Loucy (cell line): Measurements from ENCODE around the gene SEC11C.

Experiments
- H2AFZ ChIP-seq: fragments of 200-600 bp; sonication (generic); 2 replicates; pipeline ENCODE4 v1.6.0; 2016; ENCODE audit warnings: antibody characterized with exemption, mild to moderate bottlenecking, low read length, moderate library complexity
- H3F3A ChIP-seq: fragments of 200-600 bp; 2 replicates; pipeline ENCODE4 v1.6.0; 2016; ENCODE audit warnings: antibody characterized with exemption, low read depth, mild to moderate bottlenecking
- H3K27me3 ChIP-seq: fragments of 200-600 bp; sonication (generic); 2 replicates; pipeline ENCODE4 v1.6.1; 2014; ENCODE audit warnings: low read length, mild to moderate bottlenecking; ENCODE audit not compliant: insufficient read depth, poor library complexity, severe bottlenecking
- H3K36me3 ChIP-seq: fragments of 200-600 bp; sonication (generic); 2 replicates; pipeline ENCODE4 v1.6.1; 2016; ENCODE audit warnings: low read length; ENCODE audit not compliant: insufficient read depth
- H3K4me1 ChIP-seq: fragments of 200-600 bp; sonication (generic); 2 replicates; pipeline ENCODE4 v1.5.1; 2014; ENCODE audit warnings: low read length, mild to moderate bottlenecking; ENCODE audit not compliant: insufficient read depth, poor library complexity, severe bottlenecking
- H3K4me2 ChIP-seq: fragments of 200-600 bp; sonication (generic); 2 replicates; pipeline ENCODE4 v1.6.0; 2014; ENCODE audit warnings: antibody characterized with exemption, low read length, low read depth, mild to moderate bottlenecking; ENCODE audit not compliant: poor library complexity, severe bottlenecking
- H3K4me3 ChIP-seq: fragments of 200-600 bp; sonication (generic); 2 replicates; pipeline ENCODE4 v1.5.1; 2014; ENCODE audit warnings: low read length, mild to moderate bottlenecking, mixed read lengths; ENCODE audit not compliant: poor library complexity, severe bottlenecking
- H3K79me2 ChIP-seq: fragments of 200-600 bp; sonication (generic); 2 replicates; pipeline ENCODE4 v1.6.1; 2014; ENCODE audit warnings: low read length; ENCODE audit not compliant: insufficient read depth
- H3K9ac ChIP-seq: fragments of 200-600 bp; sonication (generic); 2 replicates; pipeline ENCODE4 v1.6.0; 2014; ENCODE audit warnings: mild to moderate bottlenecking, low read depth, low read length, moderate library complexity; ENCODE audit not compliant: poor library complexity, severe bottlenecking
- H3K9me2 ChIP-seq: fragments of 200-600 bp; sonication (generic); replicated peaks from 2 replicates; pipeline ENCODE4 v1.6.1; 2016; ENCODE audit warnings: low read depth, low read length, mixed read lengths
- H3K9me3 ChIP-seq: fragments of 200-600 bp; sonication (generic); 2 replicates; pipeline ENCODE4 v1.6.1; 2014; ENCODE audit warnings: mild to moderate bottlenecking, antibody characterized with exemption, low read length, low read depth; ENCODE audit not compliant: insufficient read depth
- H4K20me1 ChIP-seq: fragments of 200-600 bp; sonication (generic); 2 replicates; pipeline ENCODE4 v1.6.0; 2014; ENCODE audit warnings: antibody characterized with exemption, low read length, mild to moderate bottlenecking; ENCODE audit not compliant: insufficient read depth, poor library complexity, severe bottlenecking
- CTCF ChIP-seq: fragments of 200-600 bp; sonication (generic); conservative IDR thresholded peaks from 2 replicates; pipeline ENCODE4 v1.5.1; 2014; ENCODE audit warnings: mild to moderate bottlenecking, antibody characterized with exemption, low read length
- EZH2phosphoT487 ChIP-seq: fragments of 200-600 bp; IDR thresholded peaks from 2 replicates; pipeline ENCODE4 v1.6.1; 2018; ENCODE audit warnings: antibody characterized with exemption, mild to moderate bottlenecking, moderate library complexity, borderline replicate concordance

SEC11C gene

DNA sequence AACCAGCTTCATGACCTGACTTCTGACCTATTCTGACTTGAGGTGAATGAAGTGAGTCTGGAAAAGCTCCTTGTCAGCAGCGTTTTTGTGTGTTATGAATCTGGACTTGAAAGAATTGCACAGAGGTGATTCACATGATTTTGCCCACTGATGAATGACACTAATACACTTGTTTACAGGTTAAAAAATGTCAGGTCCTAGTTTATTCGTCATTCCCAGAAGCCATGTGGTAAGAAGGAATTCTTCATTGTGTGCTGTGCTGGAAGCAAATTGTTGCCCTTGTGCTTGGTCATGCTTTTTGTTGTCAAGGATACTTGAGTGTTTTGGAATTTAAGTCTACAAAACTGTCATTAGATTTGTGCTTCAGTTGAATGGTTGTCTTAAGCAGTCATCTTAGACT is 15.5 kb downstream of the SEC11C start:
- H3K36me3 ChIP-seq, result peaks cover 27% of the 10 kb centered on the region; the same call in 1 of the 2 replicates
- H3K27me3 ChIP-seq, result no peaks in the 10 kb centered on the region

GRCh38 chr18:59156316-59156715 is 16.6 kb downstream of the SEC11C start:
- Histone ChIP-seq H3K79me2 (no peaks in the 10 kb centered on the region), H3K4me1 (no peaks in the 10 kb centered on the region), H3K36me3 (peaks cover 24% of the 10 kb centered on the region; the same call in 1 of the 2 replicates), H3K9ac (no peak overlapping the region), H3K4me2 (no peak overlapping the region), H2AFZ (no peak overlapping the region), H3K27me3 (no peaks in the 10 kb centered on the region), H4K20me1 (no peaks in the 10 kb centered on the region), H3K4me3 (no peak overlapping the region), H3K9me3 (no peaks in the 10 kb centered on the region), H3F3A (no peaks in the 10 kb centered on the region), H3K9me2 (no peaks in the 10 kb centered on the region)
- TF ChIP-seq CTCF (no peak), EZH2phosphoT487 (no peak)

More for the DNA sequence above, 15.5 kb downstream of the SEC11C start:
- Histone ChIP-seq H3K9me3 (no peaks in the 10 kb centered on the region), H3K4me2 (no peak overlapping the region), H3K9me2 (no peaks in the 10 kb centered on the region), H3K79me2 (no peaks in the 10 kb centered on the region), H3K4me3 (no peak overlapping the region), H2AFZ (no peak overlapping the region), H3K4me1 (no peaks in the 10 kb centered on the region), H3F3A (no peaks in the 10 kb centered on the region), H3K9ac (no peak overlapping the region), H4K20me1 (no peaks in the 10 kb centered on the region)
- no peak for TF ChIP-seq CTCF
- no peak for TF ChIP-seq EZH2phosphoT487

- no peaks in the 10 kb centered on the region for H3K9me2 ChIP-seq
- no peak overlapping the region for H3K4me3 ChIP-seq
- no peak overlapping the region for H3K9ac ChIP-seq
- H3K4me1 ChIP-seq, result no peaks in the 10 kb centered on the region
- H3F3A ChIP-seq, result no peaks in the 10 kb centered on the region
- H3K4me2 ChIP-seq, result no peak overlapping the region
- no peak overlapping the region for H2AFZ ChIP-seq
- no peaks in the 10 kb centered on the region for H3K9me3 ChIP-seq
- no peaks in the 10 kb centered on the region for H3K79me2 ChIP-seq
- TF ChIP-seq EZH2phosphoT487 (no peak), CTCF (no peak)
- H3K36me3 ChIP-seq, result peaks cover 6% of the 10 kb centered on the region; the same call in 1 of the 2 replicates
- H4K20me1 ChIP-seq, result no peaks in the 10 kb centered on the region
- no peaks in the 10 kb centered on the region for H3K27me3 ChIP-seq
Observed at GRCh38 chr18:59159265-59159664, 19.6 kb downstream of the SEC11C start.
